Hepatocyte (in vitro differentiated cells): ENCODE results near the gene VSIG10L. TPM values are rescaled to one million over a fixed set of nuclear protein-coding genes. Genes with fewer than 3 reads are reported as not detected.

Source experiments
- DNase-seq: peaks from one replicate; pipeline ENCODE4 v3.0.0-alpha.2; 2016; ENCODE audit warnings: low spot score
- H2AFZ ChIP-seq: fragments of 200-600 bp; sonication (generic); 2 replicates; pipeline ENCODE4 v1.6.0; 2016; ENCODE audit warnings: antibody characterized with exemption, mild to moderate bottlenecking
- H3K27ac ChIP-seq: fragments of 200-600 bp; sonication (generic); 2 replicates; pipeline ENCODE4 v1.5.1; 2016; ENCODE audit warnings: mild to moderate bottlenecking
- H3K27me3 ChIP-seq: fragments of 200-600 bp; sonication (generic); 2 replicates; pipeline ENCODE4 v1.6.1; 2016
- H3K36me3 ChIP-seq: fragments of 200-600 bp; sonication (generic); replicated peaks from 2 replicates; pipeline ENCODE4 v1.5.1; 2016; ENCODE audit warnings: low read depth; ENCODE audit not compliant: insufficient read depth
- H3K4me1 ChIP-seq: fragments of 200-600 bp; sonication (generic); 2 replicates; pipeline ENCODE4 v1.5.1; 2016; ENCODE audit warnings: mild to moderate bottlenecking, moderate library complexity; ENCODE audit not compliant: insufficient read depth
- H3K4me2 ChIP-seq: fragments of 200-600 bp; sonication (generic); 2 replicates; pipeline ENCODE4 v1.6.0; 2016
- H3K4me3 ChIP-seq: fragments of 200-600 bp; sonication (generic); 2 replicates; pipeline ENCODE4 v1.5.1; 2016; ENCODE audit warnings: mild to moderate bottlenecking
- H3K79me2 ChIP-seq: fragments of 200-600 bp; sonication (generic); 2 replicates; pipeline ENCODE4 v1.6.0; 2017; ENCODE audit warnings: mild to moderate bottlenecking
- H3K9me2 ChIP-seq: fragments of 200-600 bp; sonication (generic); replicated peaks from 2 replicates; pipeline ENCODE4 v1.6.0; 2017; ENCODE audit warnings: mild to moderate bottlenecking; ENCODE audit not compliant: insufficient read depth
- H3K9me3 ChIP-seq: fragments of 200-600 bp; sonication (generic); 2 replicates; pipeline ENCODE4 v1.5.1; 2016; ENCODE audit warnings: low read depth, mild to moderate bottlenecking
- H4K20me1 ChIP-seq: fragments of 200-600 bp; sonication (generic); 2 replicates; pipeline ENCODE4 v1.6.0; 2016; ENCODE audit warnings: mild to moderate bottlenecking; ENCODE audit not compliant: insufficient read depth, poor library complexity, severe bottlenecking
- CTCF ChIP-seq: fragments of 200-600 bp; sonication (generic); IDR thresholded peaks from 2 replicates; pipeline ENCODE4 v1.5.1; 2016; ENCODE audit warnings: antibody characterized with exemption, mild to moderate bottlenecking; ENCODE audit not compliant: poor library complexity
- EZH2 ChIP-seq: fragments of 200-600 bp; sonication (generic); IDR thresholded peaks from 2 replicates; pipeline ENCODE4 v1.6.1; 2016; ENCODE audit warnings: antibody characterized with exemption, mild to moderate bottlenecking, borderline replicate concordance
- EZH2phosphoT487 ChIP-seq: fragments of 200-600 bp; sonication (generic); IDR thresholded peaks from one replicate; pipeline ENCODE4 v1.6.1; 2018; ENCODE audit warnings: antibody characterized with exemption, mild to moderate bottlenecking, low read depth, moderate library complexity; ENCODE audit not compliant: unreplicated experiment, severe bottlenecking
- WGBS: methylation state at CpG from one replicate; pipeline ENCODE4 v1.1.6; 2016; ENCODE audit warnings: low lambda C conversion rate; ENCODE audit errors: missing lambda C conversion rate; 5-methylcytosine and 5-hydroxymethylcytosine counted together
- polyA plus RNA-seq: library from polyadenylated mRNA; unstranded; fragments of >200 nt; fragmentation: Nextera tagmentation; extraction: Ambion mirVana; gene quantifications from 2 replicates; pipeline ENCODE4 v1.2.1, GENCODE V29; 2016
- total RNA-seq: library from RNA; depleted of rRNA; stranded (reverse); fragments of >200 nt; gene quantifications from 2 replicates; pipeline ENCODE4 v1.2.3, GENCODE V29; 2014

Gene VSIG10L
- total and polyA plus RNA-seq, 2 experiments from 2014 or later: 3.4 to 7.8 TPM

GRCh38 chr19:51305479-51305878 lies 36.5 kb downstream of the VSIG10L start:
- Histone ChIP-seq H2AFZ (no peak overlapping the region), H3K4me1 (no peaks in the 10 kb centered on the region), H3K4me3 (no peak overlapping the region), H3K79me2 (no peaks in the 10 kb centered on the region), H3K27me3 (peaks cover 13% of the 10 kb centered on the region), H3K9me2 (no peaks in the 10 kb centered on the region), H4K20me1 (no peaks in the 10 kb centered on the region), H3K4me2 (no peak overlapping the region), H3K27ac (no peak overlapping the region), H3K36me3 (no peaks in the 10 kb centered on the region), H3K9me3 (no peaks in the 10 kb centered on the region)
- TF ChIP-seq CTCF (no peak), EZH2 (no peak), EZH2phosphoT487 (no peak)
- no peak for DNase-seq
- WGBS: 87% methylated on average over 3 of the region's 3 CpGs

- Histone ChIP-seq H3K9me2 (no peaks in the 10 kb centered on the region), H3K9me3 (no peaks in the 10 kb centered on the region), H3K27ac (no peak overlapping the region), H3K4me3 (no peak overlapping the region), H3K4me1 (no peaks in the 10 kb centered on the region), H2AFZ (no peak overlapping the region), H3K79me2 (no peaks in the 10 kb centered on the region), H3K27me3 (no peaks in the 10 kb centered on the region), H3K36me3 (no peaks in the 10 kb centered on the region), H4K20me1 (no peaks in the 10 kb centered on the region), H3K4me2 (no peak overlapping the region)
- DNase-seq: no peak
- 83% methylated on average over 7 of the region's 7 CpGs for WGBS
- no peak for TF ChIP-seq CTCF
- TF ChIP-seq EZH2phosphoT487: no peak
- no peak for TF ChIP-seq EZH2
Measured at GRCh38 chr19:51301266-51301665, 40.7 kb downstream of the VSIG10L start.

GRCh38 chr19:51297406-51297805 lies 44.5 kb downstream of the VSIG10L start:
- H3K9me2 ChIP-seq: no peaks in the 10 kb centered on the region
- H3K79me2 ChIP-seq: no peaks in the 10 kb centered on the region
- H2AFZ ChIP-seq: no peak overlapping the region
- no peak overlapping the region for H3K4me2 ChIP-seq
- H3K9me3 ChIP-seq: no peaks in the 10 kb centered on the region
- H4K20me1 ChIP-seq: no peaks in the 10 kb centered on the region
- no peak overlapping the region for H3K4me3 ChIP-seq
- WGBS: 90% methylated on average over 5 of the region's 5 CpGs
- no peaks in the 10 kb centered on the region for H3K4me1 ChIP-seq
- no peak for DNase-seq
- peaks cover 5% of the 10 kb centered on the region for H3K27me3 ChIP-seq
- no peak overlapping the region for H3K27ac ChIP-seq
- TF ChIP-seq EZH2 (no peak), CTCF (no peak), EZH2phosphoT487 (no peak)
- H3K36me3 ChIP-seq: no peaks in the 10 kb centered on the region
